Measurements from ENCODE around the gene BGN.

The BGN gene

GRCh38 chrX:153501530-153501929 lies 6.8 kb downstream of the BGN start:
- no peaks in the 10 kb centered on the region for H3K27me3 ChIP-seq (ENCODE audit: low read length)
- no peak overlapping the region for H2AFZ ChIP-seq (ENCODE audit: low read depth, low read length, severe bottlenecking)
- TF ChIP-seq CTCF (IDR thresholded peaks at IDR 0.05; ENCODE audit: insufficient read depth, low read length, poor library complexity, severe bottlenecking), result no peak
- H3K4me2 ChIP-seq (ENCODE audit: low read depth, low read length, poor library complexity, severe bottlenecking), result no peak overlapping the region
- no peak overlapping the region for H3K27ac ChIP-seq (ENCODE audit: low read depth, low read length)
- no peaks in the 10 kb centered on the region for H4K20me1 ChIP-seq (ENCODE audit: low read depth, low read length)
- H3K9ac ChIP-seq (ENCODE audit: low read length), result no peak overlapping the region
- H3F3A ChIP-seq (ENCODE audit: insufficient read depth), result no peaks in the 10 kb centered on the region
- no peaks in the 10 kb centered on the region for H3K9me3 ChIP-seq (ENCODE audit: insufficient read depth, low read length)
- no peaks in the 10 kb centered on the region for H3K79me2 ChIP-seq (ENCODE audit: insufficient read depth, low read length)
- H3K4me3 ChIP-seq (ENCODE audit: insufficient read depth, low read length, poor library complexity, severe bottlenecking), result no peak overlapping the region
- no peaks in the 10 kb centered on the region for H3K9me2 ChIP-seq (replicated peaks; ENCODE audit: insufficient read depth, low read length)
- H3K36me3 ChIP-seq (ENCODE audit: low read length), result no peaks in the 10 kb centered on the region

GRCh38 chrX:153502131-153502530 lies 7.4 kb downstream of the BGN start:
- no peak overlapping the region for H2AFZ ChIP-seq (ENCODE audit: low read depth, low read length, severe bottlenecking)
- no peak overlapping the region for H3K4me2 ChIP-seq (ENCODE audit: low read depth, low read length, poor library complexity, severe bottlenecking)
- no peak for TF ChIP-seq CTCF (IDR thresholded peaks at IDR 0.05; ENCODE audit: insufficient read depth, low read length, poor library complexity, severe bottlenecking)
- H3K4me3 ChIP-seq (ENCODE audit: insufficient read depth, low read length, poor library complexity, severe bottlenecking), result no peak overlapping the region
- no peak overlapping the region for H3K27ac ChIP-seq (ENCODE audit: low read depth, low read length)
- H3K79me2 ChIP-seq (ENCODE audit: insufficient read depth, low read length), result no peaks in the 10 kb centered on the region
- H3K9ac ChIP-seq (ENCODE audit: low read length), result no peak overlapping the region
- no peaks in the 10 kb centered on the region for H3K36me3 ChIP-seq (ENCODE audit: low read length)
- no peaks in the 10 kb centered on the region for H3F3A ChIP-seq (ENCODE audit: insufficient read depth)
- no peaks in the 10 kb centered on the region for H3K9me2 ChIP-seq (replicated peaks; ENCODE audit: insufficient read depth, low read length)
- no peaks in the 10 kb centered on the region for H3K27me3 ChIP-seq (ENCODE audit: low read length)
- no peaks in the 10 kb centered on the region for H4K20me1 ChIP-seq (ENCODE audit: low read depth, low read length)
- no peaks in the 10 kb centered on the region for H3K9me3 ChIP-seq (ENCODE audit: insufficient read depth, low read length)

- H3K9ac ChIP-seq (ENCODE audit: low read length), result no peak overlapping the region
- no peaks in the 10 kb centered on the region for H3K27me3 ChIP-seq (ENCODE audit: low read length)
- no peaks in the 10 kb centered on the region for H3F3A ChIP-seq (ENCODE audit: insufficient read depth)
- TF ChIP-seq CTCF (IDR thresholded peaks at IDR 0.05; ENCODE audit: insufficient read depth, low read length, poor library complexity, severe bottlenecking), result no peak
- TF ChIP-seq EZH2phosphoT487 (conservative IDR thresholded peaks at IDR 0.05; ENCODE audit: low read length), result no peak
- no peaks in the 10 kb centered on the region for H4K20me1 ChIP-seq (ENCODE audit: low read depth, low read length)
- H3K9me2 ChIP-seq (replicated peaks; ENCODE audit: insufficient read depth, low read length), result no peaks in the 10 kb centered on the region
- no peak overlapping the region for H3K27ac ChIP-seq (ENCODE audit: low read depth, low read length)
- no peak overlapping the region for H3K4me3 ChIP-seq (ENCODE audit: insufficient read depth, low read length, poor library complexity, severe bottlenecking)
- no peaks in the 10 kb centered on the region for H3K36me3 ChIP-seq (ENCODE audit: low read length)
- no peak overlapping the region for H3K4me2 ChIP-seq (ENCODE audit: low read depth, low read length, poor library complexity, severe bottlenecking)
- no peaks in the 10 kb centered on the region for H3K79me2 ChIP-seq (ENCODE audit: insufficient read depth, low read length)
- no peak overlapping the region for H2AFZ ChIP-seq (ENCODE audit: low read depth, low read length, severe bottlenecking)
- no peaks in the 10 kb centered on the region for H3K9me3 ChIP-seq (ENCODE audit: insufficient read depth, low read length)
Observed at GRCh38 chrX:153502796-153503195, 8.0 kb downstream of the BGN start.

All from SU-DHL-6 (cell line).